ENCODE data around the gene DRG2.

Gene DRG2

GRCh38 chr17:18059283-18059682 lies 28.5 kb upstream of the DRG2 start:
- TF ChIP-seq GATA2 (IDR thresholded peaks at IDR 0.05; ENCODE audit: low read depth, low read length) (no peak), GATA3 (IDR thresholded peaks at IDR 0.05; ENCODE audit: low read depth, low read length) (no peak)

- no peak for TF ChIP-seq GATA2 (IDR thresholded peaks at IDR 0.05; ENCODE audit: low read depth, low read length)
- no peak for TF ChIP-seq GATA3 (IDR thresholded peaks at IDR 0.05; ENCODE audit: low read depth, low read length)
Measured at GRCh38 chr17:18064053-18064452, 23.7 kb upstream of the DRG2 start.

GRCh38 chr17:18065546-18065945 lies 22.2 kb upstream of the DRG2 start:
- TF ChIP-seq GATA2 (IDR thresholded peaks at IDR 0.05; ENCODE audit: low read depth, low read length), result no peak
- no peak for TF ChIP-seq GATA3 (IDR thresholded peaks at IDR 0.05; ENCODE audit: low read depth, low read length)

GRCh38 chr17:18066866-18067265 lies 20.9 kb upstream of the DRG2 start:
- TF ChIP-seq GATA3 (IDR thresholded peaks at IDR 0.05; ENCODE audit: low read depth, low read length), result no peak

GRCh38 chr17:18069101-18069500 lies 18.6 kb upstream of the DRG2 start:
- TF ChIP-seq GATA2 (IDR thresholded peaks at IDR 0.05; ENCODE audit: low read depth, low read length) (no peak), GATA3 (IDR thresholded peaks at IDR 0.05; ENCODE audit: low read depth, low read length) (no peak)

GRCh38 chr17:18070861-18071340 lies 16.8 kb upstream of the DRG2 start:
- TF ChIP-seq GATA3 (IDR thresholded peaks at IDR 0.05; ENCODE audit: low read depth, low read length), result no peak
- TF ChIP-seq GATA2 (IDR thresholded peaks at IDR 0.05; ENCODE audit: low read depth, low read length), result no peak

- no peak for TF ChIP-seq GATA3 (IDR thresholded peaks at IDR 0.05; ENCODE audit: low read depth, low read length)
- no peak for TF ChIP-seq GATA2 (IDR thresholded peaks at IDR 0.05; ENCODE audit: low read depth, low read length)
Measured at GRCh38 chr17:18071751-18072150, 16.0 kb upstream of the DRG2 start.

- TF ChIP-seq GATA3 (IDR thresholded peaks at IDR 0.05; ENCODE audit: low read depth, low read length), result no peak
- TF ChIP-seq GATA2 (IDR thresholded peaks at IDR 0.05; ENCODE audit: low read depth, low read length), result no peak
Measured at GRCh38 chr17:18074566-18075272, 13.0 kb upstream of the DRG2 start.

- TF ChIP-seq GATA2 (IDR thresholded peaks at IDR 0.05; ENCODE audit: low read depth, low read length), result no peak
- TF ChIP-seq GATA3 (IDR thresholded peaks at IDR 0.05; ENCODE audit: low read depth, low read length), result no peak
Measured at GRCh38 chr17:18076936-18077335, 10.8 kb upstream of the DRG2 start.

- TF ChIP-seq GATA3 (IDR thresholded peaks at IDR 0.05; ENCODE audit: low read depth, low read length) (no peak), GATA2 (IDR thresholded peaks at IDR 0.05; ENCODE audit: low read depth, low read length) (no peak)
Measured at GRCh38 chr17:18079543-18079942, 8.2 kb upstream of the DRG2 start.

- no peak for TF ChIP-seq GATA3 (IDR thresholded peaks at IDR 0.05; ENCODE audit: low read depth, low read length)
Measured at GRCh38 chr17:18084256-18084655, 3.5 kb upstream of the DRG2 start.

- TF ChIP-seq GATA2 (IDR thresholded peaks at IDR 0.05; ENCODE audit: low read depth, low read length) (no peak), GATA3 (IDR thresholded peaks at IDR 0.05; ENCODE audit: low read depth, low read length) (no peak)
Measured at GRCh38 chr17:18089613-18090012, 1.9 kb downstream of the DRG2 start.

- TF ChIP-seq GATA2 (IDR thresholded peaks at IDR 0.05; ENCODE audit: low read depth, low read length) (no peak), GATA3 (IDR thresholded peaks at IDR 0.05; ENCODE audit: low read depth, low read length) (no peak)
Measured at GRCh38 chr17:18093616-18094408, 6.1 kb downstream of the DRG2 start.

- TF ChIP-seq GATA3 (IDR thresholded peaks at IDR 0.05; ENCODE audit: low read depth, low read length), result no peak
- no peak for TF ChIP-seq GATA2 (IDR thresholded peaks at IDR 0.05; ENCODE audit: low read depth, low read length)
Measured at GRCh38 chr17:18094409-18094807, 6.7 kb downstream of the DRG2 start.

- TF ChIP-seq GATA3 (IDR thresholded peaks at IDR 0.05; ENCODE audit: low read depth, low read length) (no peak), GATA2 (IDR thresholded peaks at IDR 0.05; ENCODE audit: low read depth, low read length) (no peak)
Measured at GRCh38 chr17:18099516-18099915, 11.8 kb downstream of the DRG2 start.
